T1000 (cell line): ENCODE measurements around the gene OBI1.

Experiments
- DNase-seq: peaks from one replicate; lab custom pipeline; 2025; ENCODE audit warnings: mixed read lengths; lab: John Stamatoyannopoulos, UW

The OBI1 gene

DNA sequence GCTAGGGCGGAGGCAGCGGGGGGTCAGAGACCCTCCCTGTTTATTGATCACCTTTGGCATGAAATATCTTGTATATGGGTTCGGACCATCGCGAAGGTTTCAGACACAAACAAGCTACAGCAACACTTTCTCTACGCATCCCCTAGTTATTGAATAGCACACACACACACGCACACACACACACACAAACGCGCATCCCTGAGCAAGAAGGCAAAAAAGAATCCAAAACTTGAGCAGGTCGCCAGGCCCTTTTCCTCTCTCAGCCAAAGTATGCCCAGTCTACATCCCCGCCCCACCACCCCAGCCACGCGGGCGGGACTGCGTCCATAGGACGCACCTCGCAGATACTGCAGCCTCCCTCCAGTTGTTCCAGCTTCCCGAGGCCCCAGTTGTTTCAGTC lies 71.6 kb downstream of the OBI1 start:
- no peak for DNase-seq

- no peak for DNase-seq
Measured at GRCh38 chr13:78586706-78587105, 72.2 kb downstream of the OBI1 start.

DNA sequence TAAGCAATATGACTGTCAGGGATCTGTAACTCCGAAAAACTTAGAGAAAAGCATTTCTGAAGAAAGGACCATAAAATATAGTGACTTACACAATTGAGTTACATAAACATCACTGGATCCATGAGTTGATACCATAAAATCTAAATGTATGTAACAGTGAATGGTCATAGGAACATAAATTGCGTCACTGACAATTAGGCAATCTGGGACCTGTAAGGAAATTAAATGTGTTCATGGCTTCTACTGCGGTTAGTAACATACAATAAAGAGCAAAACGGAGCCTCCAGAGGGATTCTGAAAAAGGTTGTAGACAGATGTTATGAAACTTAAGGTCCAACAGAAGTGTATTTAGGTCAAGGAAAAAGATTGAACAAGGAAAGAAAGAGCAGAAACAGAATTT lies 82.7 kb downstream of the OBI1 start:
- no peak for DNase-seq

DNA sequence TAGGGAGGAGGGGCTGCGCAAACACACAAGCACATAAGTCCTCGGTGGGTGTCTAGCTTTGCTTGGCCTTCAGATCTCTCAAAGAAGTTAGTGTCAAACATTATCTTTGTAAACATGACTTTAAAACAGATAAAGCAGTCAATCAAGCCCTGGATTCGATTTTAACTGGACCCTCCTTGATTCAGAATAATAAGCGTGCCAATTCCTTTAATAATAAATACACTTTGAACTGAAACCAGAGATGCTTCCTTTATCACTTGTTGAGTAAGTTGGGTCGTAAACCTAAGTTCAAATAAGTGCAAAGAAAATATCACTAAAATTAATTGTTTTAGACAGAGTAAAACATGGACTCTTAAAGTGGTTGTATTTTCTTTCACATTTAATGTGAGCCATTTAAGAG lies 86.5 kb downstream of the OBI1 start:
- no peak for DNase-seq

DNA sequence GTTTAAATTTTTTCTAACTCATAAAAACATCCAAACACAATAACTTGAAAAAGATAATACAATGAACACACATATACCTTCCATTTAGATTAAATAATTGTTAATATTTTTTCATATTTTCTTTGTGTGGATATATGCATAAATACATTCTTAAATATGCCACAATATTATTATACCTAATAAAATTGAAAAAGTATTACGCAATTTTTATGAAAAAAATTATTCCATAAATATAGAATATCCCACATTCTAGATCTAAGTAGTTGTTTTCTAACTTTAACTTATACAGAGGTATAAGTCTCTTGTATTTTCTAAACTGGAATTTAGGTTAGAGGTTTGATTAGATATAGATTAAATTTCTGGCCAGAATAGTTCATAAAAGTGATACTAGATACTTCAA lies 89.9 kb downstream of the OBI1 start:
- no peak for DNase-seq

GRCh38 chr13:78566631-78567030 lies 92.3 kb downstream of the OBI1 start:
- no peak for DNase-seq
